Measurements from ENCODE around the gene ZNF579.

- TF ChIP-seq CTCF (IDR thresholded peaks at IDR 0.05) (no peak), CEBPB (IDR thresholded peaks at IDR 0.05) (no peak), PBX3 (IDR thresholded peaks at IDR 0.05) (no peak), CHD4 (IDR thresholded peaks at IDR 0.05; ENCODE audit: borderline replicate concordance) (no peak), REST (IDR thresholded peaks at IDR 0.05) (no peak), ELK1 (IDR thresholded peaks at IDR 0.05; ENCODE audit: low read depth, low read length) (no peak), RAD21 (conservative IDR thresholded peaks at IDR 0.05 in 1 of 2, IDR thresholded peaks at IDR 0.05 in 1 of 2) (no peak)
These were observed 14.4 kb upstream of the ZNF579 start for GRCh38 chr19:55594996-55595545.

All from A549 (cell line).